Measurements from ENCODE around the gene CCDC188. TPM values are rescaled to one million over a fixed set of nuclear protein-coding genes. Genes with fewer than 3 reads are reported as not detected.

Gene CCDC188
- total and polyA plus RNA-seq, 9 of the 15 experiments (the other 6 are each of a cell fraction or from before 2014, with no cell fraction given): not detected

DNA sequence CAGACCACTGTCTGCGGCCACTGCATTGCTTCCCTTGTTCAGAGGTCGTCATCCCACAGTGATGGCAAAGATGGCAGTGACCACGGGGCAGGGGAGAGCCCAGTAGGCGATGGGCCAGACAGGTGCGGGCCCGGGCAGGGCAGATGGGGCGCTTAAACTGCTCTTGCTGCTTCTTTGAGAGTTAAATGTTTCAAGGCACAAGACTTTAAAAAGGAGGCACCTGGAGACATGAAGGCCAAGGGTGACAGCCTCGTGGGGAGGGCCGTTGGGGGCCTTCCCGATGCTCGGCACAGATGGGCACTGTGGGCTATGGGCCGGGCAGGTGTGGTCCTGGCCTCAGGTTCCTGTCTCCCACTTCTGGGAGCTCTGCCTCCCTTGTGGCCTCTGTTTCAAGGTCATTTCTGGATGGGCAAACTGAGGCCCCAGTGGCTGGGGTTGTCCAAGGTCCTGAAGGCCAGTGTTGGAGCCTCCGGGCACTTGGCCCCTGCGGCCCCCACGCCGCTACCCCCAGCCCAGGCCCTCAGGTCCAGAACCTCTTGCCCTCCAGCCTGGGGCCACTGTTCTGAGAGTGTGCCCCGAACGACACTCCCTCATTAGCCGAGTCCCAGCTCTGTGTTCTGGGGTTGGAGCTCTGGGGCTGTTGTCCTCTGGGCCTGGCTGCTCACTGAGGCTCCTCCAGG, 16.9 kb upstream of the CCDC188 start (continued):
- TF ChIP-seq ERF (CRISPR knock-in tag; IDR thresholded peaks at IDR 0.05): no peak
- 0 out of 2 replicates have a peak, but pooled peaks have one; percentile 45 for TF ChIP-seq NR3C1 (CRISPR knock-in tag; IDR thresholded peaks at IDR 0.05)
- no peak for TF ChIP-seq ZNF518B (CRISPR knock-in tag; IDR thresholded peaks at IDR 0.05)
- TF ChIP-seq, protein P1, sequence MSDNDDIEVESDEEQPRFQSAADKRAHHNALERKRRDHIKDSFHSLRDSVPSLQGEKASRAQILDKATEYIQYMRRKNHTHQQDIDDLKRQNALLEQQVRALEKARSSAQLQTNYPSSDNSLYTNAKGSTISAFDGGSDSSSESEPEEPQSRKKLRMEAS (CRISPR knock-in tag; IDR thresholded peaks at IDR 0.05): peak; percentile 27; the same call in 1 of the 2 replicates
- peak; percentile 95 for TF ChIP-seq REST (IDR thresholded peaks at IDR 0.05; ENCODE audit: borderline replicate concordance)
- peak; percentile 73; the same call in 1 of the 2 replicates for TF ChIP-seq REST (CRISPR knock-in tag; IDR thresholded peaks at IDR 0.05; ENCODE audit: low read depth)
- TF ChIP-seq THRB (CRISPR knock-in tag; conservative IDR thresholded peaks at IDR 0.05): no peak
- no peak for TF ChIP-seq HMGXB4 (CRISPR knock-in tag; IDR thresholded peaks at IDR 0.05)
